ENCODE measurements around the gene ANKS1B. TPM values are rescaled to one million over a fixed set of nuclear protein-coding genes. Genes with fewer than 3 reads are reported as not detected.

ANKS1B gene
- total RNA-seq, 1 donor from 2014 or later, result 11.3 TPM

DNA sequence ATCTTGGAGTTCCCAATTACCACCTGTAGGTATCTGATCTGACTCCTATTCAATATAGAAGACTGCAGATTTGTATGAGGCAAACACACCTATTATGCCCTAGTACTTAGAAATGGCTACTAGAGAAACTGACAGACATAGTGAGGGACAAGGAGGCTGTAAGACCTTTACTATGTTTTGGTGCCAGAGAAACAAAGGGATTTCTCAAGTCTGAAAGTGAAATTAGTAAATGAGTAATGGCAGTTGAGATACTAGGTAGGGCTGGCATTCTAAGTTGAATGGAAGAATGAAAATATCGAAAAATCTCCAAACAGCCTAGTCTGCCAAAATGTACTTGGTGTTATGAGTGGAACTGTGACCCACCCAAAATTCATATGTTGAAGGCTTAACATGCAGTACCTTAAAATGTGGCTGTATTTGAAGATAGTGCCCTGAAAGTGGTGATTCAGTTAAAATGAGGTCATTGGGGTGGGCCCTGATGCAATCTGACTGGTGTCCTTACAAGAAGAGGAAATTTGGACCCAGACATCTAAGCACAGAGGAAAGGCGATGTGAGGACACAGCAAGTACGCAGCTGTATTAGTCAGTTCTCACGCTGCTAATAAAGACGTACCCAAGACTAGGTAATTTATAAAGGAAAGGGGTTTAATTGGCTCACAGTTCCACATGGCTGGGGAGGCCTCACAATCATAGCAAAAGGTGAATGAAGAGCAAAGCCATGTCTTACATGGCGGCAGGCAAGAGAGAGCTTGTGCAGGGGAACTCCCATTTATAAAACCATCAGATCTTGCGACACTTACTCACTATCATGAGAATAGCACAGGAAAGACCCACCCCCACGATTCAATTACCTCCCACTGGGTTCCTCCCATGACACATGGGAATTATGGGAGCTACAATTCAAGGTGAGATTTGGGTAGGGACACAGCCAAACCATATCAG, 1212.7 kb downstream of the ANKS1B start:
- TF ChIP-seq, protein P1, sequence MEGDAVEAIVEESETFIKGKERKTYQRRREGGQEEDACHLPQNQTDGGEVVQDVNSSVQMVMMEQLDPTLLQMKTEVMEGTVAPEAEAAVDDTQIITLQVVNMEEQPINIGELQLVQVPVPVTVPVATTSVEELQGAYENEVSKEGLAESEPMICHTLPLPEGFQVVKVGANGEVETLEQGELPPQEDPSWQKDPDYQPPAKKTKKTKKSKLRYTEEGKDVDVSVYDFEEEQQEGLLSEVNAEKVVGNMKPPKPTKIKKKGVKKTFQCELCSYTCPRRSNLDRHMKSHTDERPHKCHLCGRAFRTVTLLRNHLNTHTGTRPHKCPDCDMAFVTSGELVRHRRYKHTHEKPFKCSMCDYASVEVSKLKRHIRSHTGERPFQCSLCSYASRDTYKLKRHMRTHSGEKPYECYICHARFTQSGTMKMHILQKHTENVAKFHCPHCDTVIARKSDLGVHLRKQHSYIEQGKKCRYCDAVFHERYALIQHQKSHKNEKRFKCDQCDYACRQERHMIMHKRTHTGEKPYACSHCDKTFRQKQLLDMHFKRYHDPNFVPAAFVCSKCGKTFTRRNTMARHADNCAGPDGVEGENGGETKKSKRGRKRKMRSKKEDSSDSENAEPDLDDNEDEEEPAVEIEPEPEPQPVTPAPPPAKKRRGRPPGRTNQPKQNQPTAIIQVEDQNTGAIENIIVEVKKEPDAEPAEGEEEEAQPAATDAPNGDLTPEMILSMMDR (IDR thresholded peaks at IDR 0.05; ENCODE audit: partially characterized antibody, unreplicated experiment), result no peak
- Mint-ChIP-seq H3K4me3 (ENCODE audit: unreplicated experiment) (no peak overlapping the region), H3K27ac (ENCODE audit: unreplicated experiment) (no peak overlapping the region), H3K27me3 (ENCODE audit: unreplicated experiment) (no peaks in the 10 kb centered on the region), H3K4me1 (ENCODE audit: low read depth, unreplicated experiment) (peaks cover 13% of the 10 kb centered on the region), H3K36me3 (ENCODE audit: unreplicated experiment) (peaks cover 8% of the 10 kb centered on the region), H3K9me3 (ENCODE audit: unreplicated experiment) (peaks cover 3% of the 10 kb centered on the region)
- DNase-seq, result no peak

DNA sequence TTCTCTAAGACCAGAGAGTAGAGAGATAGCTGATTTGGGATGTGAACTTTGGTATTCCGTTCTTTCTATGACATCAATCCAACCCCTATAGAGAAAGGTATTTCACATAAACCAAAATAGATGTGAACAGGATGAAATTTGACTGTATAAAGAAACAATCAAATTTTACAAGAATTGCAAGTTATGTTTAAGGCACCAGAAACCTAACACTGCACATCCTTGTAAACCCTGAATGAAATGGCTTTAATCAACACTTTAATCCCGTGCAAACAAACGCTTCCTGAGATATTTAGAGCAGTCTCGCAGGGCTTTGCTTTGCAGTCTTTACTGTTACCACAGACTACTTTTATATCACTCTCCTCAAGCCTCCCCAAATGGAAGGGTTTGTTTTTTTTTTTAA, 1214.5 kb downstream of the ANKS1B start:
- Mint-ChIP-seq H3K36me3 (ENCODE audit: unreplicated experiment) (peaks cover 8% of the 10 kb centered on the region), H3K4me1 (ENCODE audit: low read depth, unreplicated experiment) (peaks cover 13% of the 10 kb centered on the region), H3K27me3 (ENCODE audit: unreplicated experiment) (no peaks in the 10 kb centered on the region), H3K9me3 (ENCODE audit: unreplicated experiment) (peaks cover 3% of the 10 kb centered on the region), H3K27ac (ENCODE audit: unreplicated experiment) (no peak overlapping the region), H3K4me3 (ENCODE audit: unreplicated experiment) (no peak overlapping the region)
- no peak for DNase-seq
- TF ChIP-seq, protein P1 (IDR thresholded peaks at IDR 0.05; ENCODE audit: partially characterized antibody, unreplicated experiment), result no peak

DNA sequence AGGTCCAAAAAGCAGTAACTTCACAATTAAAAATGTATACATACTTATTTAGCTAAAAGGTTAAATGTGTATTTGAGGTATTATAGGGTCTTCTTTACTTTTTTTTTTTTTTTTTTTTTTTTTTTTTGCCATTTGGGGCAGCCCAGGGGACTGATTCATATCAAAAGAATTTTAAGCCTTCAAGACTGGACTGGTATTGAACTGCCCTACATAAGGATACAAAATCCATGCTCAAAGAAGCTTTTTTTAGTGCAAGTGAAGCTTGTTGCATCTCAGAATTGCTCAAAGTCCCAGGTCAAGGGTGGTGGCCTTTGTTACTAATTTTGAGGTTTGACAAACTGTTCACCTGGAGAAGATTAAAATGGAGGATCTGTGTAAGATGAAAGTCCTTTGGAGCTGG, 1215.7 kb downstream of the ANKS1B start:
- Mint-ChIP-seq H3K9me3 (ENCODE audit: unreplicated experiment) (peaks cover 3% of the 10 kb centered on the region), H3K36me3 (ENCODE audit: unreplicated experiment) (peaks cover 8% of the 10 kb centered on the region), H3K27me3 (ENCODE audit: unreplicated experiment) (no peaks in the 10 kb centered on the region), H3K4me3 (ENCODE audit: unreplicated experiment) (no peak overlapping the region), H3K4me1 (ENCODE audit: low read depth, unreplicated experiment) (peaks cover 13% of the 10 kb centered on the region), H3K27ac (ENCODE audit: unreplicated experiment) (no peak overlapping the region)
- TF ChIP-seq, protein P1 (IDR thresholded peaks at IDR 0.05; ENCODE audit: partially characterized antibody, unreplicated experiment), result no peak
- no peak for DNase-seq

DNA sequence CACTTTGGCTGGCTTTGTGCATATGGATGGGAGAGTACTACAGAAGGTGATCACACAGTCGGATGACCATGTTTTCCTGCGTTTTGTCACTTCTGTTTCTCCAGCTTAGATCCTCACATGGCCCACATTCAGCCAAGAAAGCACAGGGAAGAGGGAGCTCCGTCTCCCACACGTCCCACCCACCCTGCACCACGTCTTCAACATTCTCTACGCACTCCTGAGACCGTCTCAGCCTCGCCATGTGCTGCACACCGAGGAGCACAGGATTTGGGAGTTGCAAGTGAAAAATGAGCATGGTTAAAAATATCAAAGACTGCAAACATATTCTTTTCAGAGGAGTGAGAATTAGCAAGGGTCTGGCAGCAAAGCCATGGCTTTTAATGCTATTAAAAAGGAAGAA, 1217.5 kb downstream of the ANKS1B start:
- no peaks in the 10 kb centered on the region for H3K27me3 Mint-ChIP-seq (ENCODE audit: unreplicated experiment)
- H3K9me3 Mint-ChIP-seq (ENCODE audit: unreplicated experiment), result peaks cover 3% of the 10 kb centered on the region
- DNase-seq, result no peak
- TF ChIP-seq, protein P1 (IDR thresholded peaks at IDR 0.05; ENCODE audit: partially characterized antibody, unreplicated experiment), result no peak
- H3K36me3 Mint-ChIP-seq (ENCODE audit: unreplicated experiment), result peaks cover 7% of the 10 kb centered on the region
- H3K4me1 Mint-ChIP-seq (ENCODE audit: low read depth, unreplicated experiment), result peaks cover 13% of the 10 kb centered on the region
- no peak overlapping the region for H3K4me3 Mint-ChIP-seq (ENCODE audit: unreplicated experiment)
- no peak overlapping the region for H3K27ac Mint-ChIP-seq (ENCODE audit: unreplicated experiment)

DNA sequence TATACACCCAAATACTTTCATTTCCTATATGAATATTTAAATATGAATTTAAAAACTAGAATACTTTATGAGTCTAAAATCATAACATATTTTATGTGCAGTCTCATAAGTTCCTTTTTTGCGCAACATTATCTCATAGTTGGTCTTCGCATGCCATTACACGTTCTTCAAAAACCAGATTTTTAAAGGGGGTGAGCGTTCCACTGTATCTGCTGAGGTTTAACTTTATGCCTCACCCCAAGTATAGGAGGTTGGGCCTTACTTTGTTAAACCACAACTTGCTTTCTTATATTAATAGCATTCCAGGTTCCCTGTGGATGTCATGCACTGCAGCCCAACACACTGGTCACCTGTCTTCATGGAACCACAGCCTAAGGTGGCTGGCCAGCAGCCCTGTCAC, 1221.1 kb downstream of the ANKS1B start:
- Mint-ChIP-seq H3K4me3 (ENCODE audit: unreplicated experiment) (no peak overlapping the region), H3K27ac (ENCODE audit: unreplicated experiment) (no peak overlapping the region), H3K4me1 (ENCODE audit: low read depth, unreplicated experiment) (no peaks in the 10 kb centered on the region)

More for the DNA sequence above, 1221.1 kb downstream of the ANKS1B start:
- DNase-seq, result no peak
- Mint-ChIP-seq H3K27me3 (ENCODE audit: unreplicated experiment) (no peaks in the 10 kb centered on the region), H3K36me3 (ENCODE audit: unreplicated experiment) (no peaks in the 10 kb centered on the region), H3K9me3 (ENCODE audit: unreplicated experiment) (no peaks in the 10 kb centered on the region)
- TF ChIP-seq, protein P1 (IDR thresholded peaks at IDR 0.05; ENCODE audit: partially characterized antibody, unreplicated experiment), result no peak

Data from glutamatergic neuron (in vitro differentiated cells).